ENCODE measurements around the gene JAM3. TPM values are rescaled to one million over a fixed set of nuclear protein-coding genes. Genes with fewer than 3 reads are reported as not detected.

JAM3 gene
- total and polyA plus RNA-seq, 8 donors: 4.0 to 83.4 (median 20.0) TPM

- Histone ChIP-seq H3K9me3 (no peaks in the 10 kb centered on the region), H3K27me3 (peaks cover 0 to 11% (median 0%) of the 10 kb centered on the region in 3 donors), H3K36me3 (no peaks in the 10 kb centered on the region), H3K4me3 (no peak overlapping the region), H3K4me1 (peaks cover 27 to 51% (median 50%) of the 10 kb centered on the region in 4 donors), H3K27ac (peak overlapping the region in 3 of 5 donors; percentile 79 to 96 (median 88))
- intact Hi-C loops (cut with DNase I; ENCODE audit: low total_unique reads): no loop called here
- DNase-seq: peak in 1 of 2 donors; percentile 65
- 42 to 62% (median 44%) methylated on average over 7 to 24 of the region's 24 CpGs for WGBS, 5 donors
- TF ChIP-seq POLR2A (IDR thresholded peaks at IDR 0.05): no peak
- TF ChIP-seq CTCF (IDR thresholded peaks at IDR 0.05): no peak
- no peak for TF ChIP-seq POLR2AphosphoS5 (IDR thresholded peaks at IDR 0.05)
- TF ChIP-seq EP300 (IDR thresholded peaks at IDR 0.05): no peak
Measured at GRCh38 chr11:134032501-134033091, 36.3 kb upstream of the JAM3 start.

- Histone ChIP-seq H3K4me1 (peaks cover 33 to 58% (median 57%) of the 10 kb centered on the region in 4 donors), H3K9me3 (no peaks in the 10 kb centered on the region), H3K27me3 (peaks cover 0 to 6% (median 0%) of the 10 kb centered on the region in 3 donors), H3K36me3 (no peaks in the 10 kb centered on the region), H3K4me3 (peak overlapping the region in 2 of 4 donors; percentile 28 to 29), H3K27ac (peak overlapping the region; percentile 75 to 96 (median 88))
- intact Hi-C loops (cut with DNase I; ENCODE audit: low total_unique reads): no loop called here
- TF ChIP-seq CTCF (IDR thresholded peaks at IDR 0.05) (no peak), POLR2A (IDR thresholded peaks at IDR 0.05) (no peak), POLR2AphosphoS5 (IDR thresholded peaks at IDR 0.05) (no peak), EP300 (IDR thresholded peaks at IDR 0.05) (no peak)
- WGBS, 5 donors: 75 to 80% (median 77%) methylated on average over 8 to 9 of the region's 9 CpGs
- DNase-seq: no peak
Measured at GRCh38 chr11:134033276-134033675, 35.6 kb upstream of the JAM3 start.

- H3K36me3 ChIP-seq: no peaks in the 10 kb centered on the region
- peaks cover 0 to 6% (median 0%) of the 10 kb centered on the region in 3 donors for H3K27me3 ChIP-seq
- H3K4me1 ChIP-seq: peaks cover 36 to 64% (median 63%) of the 10 kb centered on the region in 4 donors
- H3K27ac ChIP-seq: peak overlapping the region; percentile 75 to 96 (median 88)
- H3K4me3 ChIP-seq: peak overlapping the region; percentile 8 to 29 (median 19)
- intact Hi-C loops (cut with DNase I; ENCODE audit: low total_unique reads): no loop called here
- 7 to 12% (median 11%) methylated on average over 9 to 17 of the region's 17 CpGs for WGBS, 5 donors
- DNase-seq: peak; percentile 79 to 96
- TF ChIP-seq EP300 (IDR thresholded peaks at IDR 0.05) (no peak), CTCF (IDR thresholded peaks at IDR 0.05) (no peak), POLR2AphosphoS5 (IDR thresholded peaks at IDR 0.05) (peak in 2 of 3 donors; percentile 49 to 92), POLR2A (IDR thresholded peaks at IDR 0.05) (no peak)
- H3K9me3 ChIP-seq: no peaks in the 10 kb centered on the region
Measured at GRCh38 chr11:134033696-134034491, 35.0 kb upstream of the JAM3 start.

GRCh38 chr11:134034496-134035381 is 34.1 kb upstream of the JAM3 start:
- no peak for TF ChIP-seq EP300 (IDR thresholded peaks at IDR 0.05)
- TF ChIP-seq CTCF (IDR thresholded peaks at IDR 0.05): no peak
- TF ChIP-seq POLR2A (IDR thresholded peaks at IDR 0.05): no peak
- TF ChIP-seq POLR2AphosphoS5 (IDR thresholded peaks at IDR 0.05): no peak
- intact Hi-C loops (cut with DNase I; ENCODE audit: low total_unique reads): no loop called here
- 41 to 62% (median 47%) methylated on average over 15 of the region's 15 CpGs for WGBS, 5 donors
- no peaks in the 10 kb centered on the region for H3K9me3 ChIP-seq
- peaks cover 43 to 73% (median 69%) of the 10 kb centered on the region in 4 donors for H3K4me1 ChIP-seq
- DNase-seq: peak; percentile 51 to 84
- H3K27me3 ChIP-seq: peaks cover 0 to 6% (median 0%) of the 10 kb centered on the region in 3 donors
- peak overlapping the region; percentile 75 to 96 (median 88) for H3K27ac ChIP-seq
- peak overlapping the region in 3 of 4 donors; percentile 8 to 29 (median 28) for H3K4me3 ChIP-seq
- no peaks in the 10 kb centered on the region for H3K36me3 ChIP-seq
